Measurements from ENCODE around the gene ALDH2. TPM values are rescaled to one million over a fixed set of nuclear protein-coding genes. Genes with fewer than 3 reads are reported as not detected.

ALDH2 gene
- total RNA-seq, 2 donors from 2014 or later: 107 to 164 TPM

GRCh38 chr12:111784953-111785352 lies 18.2 kb downstream of the ALDH2 start:
- H3K27me3 ChIP-seq (replicated peaks; ENCODE audit: insufficient read depth): no peaks in the 10 kb centered on the region
- H3K27ac ChIP-seq: no peak overlapping the region
- no peak for TF ChIP-seq CTCF (IDR thresholded peaks at IDR 0.05)
- TF ChIP-seq POLR2AphosphoS5 (IDR thresholded peaks at IDR 0.05): no peak
- TF ChIP-seq POLR2A (IDR thresholded peaks at IDR 0.05): no peak
- 95% methylated on average over 4 of the region's 4 CpGs for WGBS
- H3K36me3 ChIP-seq: peaks cover 0 to 34% of the 10 kb centered on the region in 2 donors
- DNase-seq (ENCODE audit: low spot score): no peak
- H3K4me1 ChIP-seq (replicated peaks): no peaks in the 10 kb centered on the region
- H3K9me3 ChIP-seq: no peaks in the 10 kb centered on the region
- intact Hi-C loops (cut with DNase I): no loop called here
- H3K4me3 ChIP-seq: no peak overlapping the region

GRCh38 chr12:111785651-111786050 lies 18.9 kb downstream of the ALDH2 start:
- no peak overlapping the region for H3K4me3 ChIP-seq
- WGBS: 59% methylated on average over 2 of the region's 2 CpGs
- no peaks in the 10 kb centered on the region for H3K4me1 ChIP-seq (replicated peaks)
- no peaks in the 10 kb centered on the region for H3K9me3 ChIP-seq
- no peak for TF ChIP-seq CTCF (IDR thresholded peaks at IDR 0.05)
- no peak for DNase-seq (ENCODE audit: low spot score)
- no peaks in the 10 kb centered on the region for H3K27me3 ChIP-seq (replicated peaks; ENCODE audit: insufficient read depth)
- no peak overlapping the region for H3K27ac ChIP-seq
- peaks cover 1 to 41% of the 10 kb centered on the region in 2 donors for H3K36me3 ChIP-seq
- intact Hi-C loops (cut with DNase I): no loop called here

- Histone ChIP-seq H3K27me3 (replicated peaks; ENCODE audit: insufficient read depth) (no peaks in the 10 kb centered on the region), H3K9me3 (no peaks in the 10 kb centered on the region), H3K4me3 (no peak overlapping the region), H3K36me3 (peaks cover 4 to 39% of the 10 kb centered on the region in 2 donors), H3K27ac (no peak overlapping the region), H3K4me1 (replicated peaks) (no peaks in the 10 kb centered on the region)
- 48% methylated on average over 8 of the region's 8 CpGs for WGBS
- intact Hi-C loops (cut with DNase I): no loop called here
- no peak for DNase-seq (ENCODE audit: low spot score)
- TF ChIP-seq POLR2AphosphoS5 (IDR thresholded peaks at IDR 0.05) (no peak), POLR2A (IDR thresholded peaks at IDR 0.05) (no peak), CTCF (IDR thresholded peaks at IDR 0.05) (peak in 2 of 4 experiments; percentile 31 to 37)
These were observed 21.5 kb downstream of the ALDH2 start for GRCh38 chr12:111788178-111788654.

GRCh38 chr12:111789779-111790178 lies 23.0 kb downstream of the ALDH2 start:
- WGBS: 71% methylated on average over 11 of the region's 11 CpGs
- intact Hi-C loops (cut with DNase I): no loop called here
- no peak for DNase-seq (ENCODE audit: low spot score)
- TF ChIP-seq POLR2AphosphoS5 (IDR thresholded peaks at IDR 0.05): no peak
- TF ChIP-seq CTCF (IDR thresholded peaks at IDR 0.05): no peak
- TF ChIP-seq POLR2A (IDR thresholded peaks at IDR 0.05): no peak
- Histone ChIP-seq H3K27ac (no peak overlapping the region), H3K9me3 (no peaks in the 10 kb centered on the region), H3K4me3 (no peak overlapping the region), H3K36me3 (peaks cover 4 to 32% of the 10 kb centered on the region in 2 donors), H3K4me1 (replicated peaks) (no peaks in the 10 kb centered on the region), H3K27me3 (replicated peaks; ENCODE audit: insufficient read depth) (no peaks in the 10 kb centered on the region)

GRCh38 chr12:111791507-111791906 lies 24.8 kb downstream of the ALDH2 start:
- 85% methylated on average over 8 of the region's 8 CpGs for WGBS
- no peak overlapping the region for H3K4me3 ChIP-seq
- H3K9me3 ChIP-seq: no peaks in the 10 kb centered on the region
- intact Hi-C loops (cut with DNase I): no loop called here
- no peak overlapping the region for H3K27ac ChIP-seq
- no peaks in the 10 kb centered on the region for H3K27me3 ChIP-seq (replicated peaks; ENCODE audit: insufficient read depth)
- H3K4me1 ChIP-seq (replicated peaks): no peaks in the 10 kb centered on the region
- DNase-seq (ENCODE audit: low spot score): no peak
- peaks cover 4 to 25% of the 10 kb centered on the region in 2 donors for H3K36me3 ChIP-seq
- TF ChIP-seq CTCF (IDR thresholded peaks at IDR 0.05) (no peak), POLR2A (IDR thresholded peaks at IDR 0.05) (no peak), POLR2AphosphoS5 (IDR thresholded peaks at IDR 0.05) (no peak)
